NT2/D1 (cell line): ENCODE data around the gene BMF.
"Not testable (repeated sequence)": the region's sequence is repeated elsewhere in the genome, so short reads cannot be mapped to it uniquely, and the experiment has no call there.

Experiments used
- DNase-seq: peaks from one replicate; pipeline ENCODE4 v3.0.0-alpha.2; 2011; ENCODE audit warnings: low read depth, low spot score
- H3K27me3 ChIP-seq: 2 replicates; pipeline ENCODE4 v1.6.0; 2011; ENCODE audit warnings: mild to moderate bottlenecking; ENCODE audit not compliant: insufficient read length, insufficient read depth
- H3K36me3 ChIP-seq: 2 replicates; pipeline ENCODE4 v1.6.1; 2011; ENCODE audit warnings: mild to moderate bottlenecking, low read length, mixed read lengths; ENCODE audit not compliant: insufficient read depth, insufficient read length
- H3K4me1 ChIP-seq: 2 replicates; pipeline ENCODE4 v1.5.1; 2011; ENCODE audit not compliant: insufficient read depth, insufficient read length
- H3K4me3 ChIP-seq: 2 replicates; pipeline ENCODE4 v1.5.1; 2011; ENCODE audit warnings: low read depth; ENCODE audit not compliant: insufficient read length
- H3K9ac ChIP-seq: 2 replicates; pipeline ENCODE4 v1.6.0; 2011; ENCODE audit warnings: low read depth; ENCODE audit not compliant: insufficient read length
- H3K9me3 ChIP-seq: 2 replicates; pipeline ENCODE4 v1.5.1; 2011; ENCODE audit warnings: mild to moderate bottlenecking, low read length; ENCODE audit not compliant: insufficient read depth
- SUZ12 ChIP-seq: IDR thresholded peaks from 2 replicates; pipeline ENCODE4 v1.6.1; 2011; ENCODE audit not compliant: insufficient read length, insufficient read depth; ENCODE audit errors: extremely low read depth
- YY1 ChIP-seq: IDR thresholded peaks from 2 replicates; pipeline ENCODE4 v1.6.1; 2011; ENCODE audit not compliant: insufficient read length, insufficient read depth
- ZNF274 ChIP-seq: IDR thresholded peaks from 2 replicates; pipeline ENCODE4 v1.6.1; 2011; ENCODE audit warnings: mild to moderate bottlenecking, low read depth, low read length

The BMF gene

GRCh38 chr15:40121911-40122638 is 13.4 kb upstream of the BMF start:
- TF ChIP-seq YY1 (no peak), ZNF274 (no peak)
- DNase-seq, result no peak
- no peak overlapping the region for H3K4me3 ChIP-seq
- no peaks in the 10 kb centered on the region for H3K9me3 ChIP-seq
- H3K9ac ChIP-seq, result no peak overlapping the region
- H3K36me3 ChIP-seq, result no peaks in the 10 kb centered on the region
- H3K27me3 ChIP-seq, result no peaks in the 10 kb centered on the region
- no peaks in the 10 kb centered on the region for H3K4me1 ChIP-seq

GRCh38 chr15:40118473-40118872 is 9.8 kb upstream of the BMF start:
- no peak overlapping the region for H3K9ac ChIP-seq
- H3K9me3 ChIP-seq, result no peaks in the 10 kb centered on the region
- H3K4me3 ChIP-seq, result no peak overlapping the region
- DNase-seq, result no peak
- H3K4me1 ChIP-seq, result peaks cover 5% of the 10 kb centered on the region
- H3K27me3 ChIP-seq, result no peaks in the 10 kb centered on the region
- H3K36me3 ChIP-seq, result no peaks in the 10 kb centered on the region
- TF ChIP-seq YY1 (no peak), ZNF274 (no peak), SUZ12 (no peak)

GRCh38 chr15:40115670-40116093 is 7.0 kb upstream of the BMF start:
- Histone ChIP-seq H3K4me1 (peaks cover 7% of the 10 kb centered on the region), H3K9me3 (no peaks in the 10 kb centered on the region), H3K4me3 (no peak overlapping the region), H3K27me3 (no peaks in the 10 kb centered on the region), H3K36me3 (no peaks in the 10 kb centered on the region), H3K9ac (no peak overlapping the region)
- no peak for DNase-seq
- TF ChIP-seq SUZ12, result no peak
- no peak for TF ChIP-seq YY1

GRCh38 chr15:40115106-40115505 is 6.4 kb upstream of the BMF start:
- H3K27me3 ChIP-seq, H3K9ac ChIP-seq, H3K4me3 ChIP-seq, H3K9me3 ChIP-seq, DNase-seq, H3K4me1 ChIP-seq, H3K36me3 ChIP-seq: not testable (repeated sequence)

- Histone ChIP-seq H3K27me3 (no peaks in the 10 kb centered on the region), H3K4me1 (peaks cover 10% of the 10 kb centered on the region), H3K9ac (no peak overlapping the region), H3K36me3 (no peaks in the 10 kb centered on the region), H3K4me3 (no peak overlapping the region), H3K9me3 (no peaks in the 10 kb centered on the region)
- DNase-seq, result no peak
- TF ChIP-seq SUZ12 (no peak), ZNF274 (no peak), YY1 (no peak)
Measured at GRCh38 chr15:40114218-40114617, 5.5 kb upstream of the BMF start.

- Histone ChIP-seq H3K36me3 (no peaks in the 10 kb centered on the region), H3K9ac (no peak overlapping the region), H3K27me3 (no peaks in the 10 kb centered on the region), H3K4me1 (peaks cover 10% of the 10 kb centered on the region), H3K9me3 (no peaks in the 10 kb centered on the region), H3K4me3 (no peak overlapping the region)
- no peak for TF ChIP-seq SUZ12
- TF ChIP-seq ZNF274, result no peak
- no peak for TF ChIP-seq YY1
- DNase-seq, result no peak
Measured at GRCh38 chr15:40112789-40113188, 4.1 kb upstream of the BMF start.

- Histone ChIP-seq H3K9ac (no peak overlapping the region), H3K36me3 (no peaks in the 10 kb centered on the region), H3K4me3 (no peak overlapping the region), H3K4me1 (peaks cover 13% of the 10 kb centered on the region), H3K27me3 (no peaks in the 10 kb centered on the region), H3K9me3 (no peaks in the 10 kb centered on the region)
- DNase-seq, result no peak
- TF ChIP-seq SUZ12 (no peak), ZNF274 (no peak), YY1 (no peak)
Measured at GRCh38 chr15:40111888-40112287, 3.2 kb upstream of the BMF start.

GRCh38 chr15:40110866-40111550 is 2.3 kb upstream of the BMF start:
- peaks cover 13% of the 10 kb centered on the region for H3K4me1 ChIP-seq
- TF ChIP-seq SUZ12 (no peak), YY1 (no peak), ZNF274 (no peak)
- no peaks in the 10 kb centered on the region for H3K36me3 ChIP-seq
- H3K9me3 ChIP-seq, result no peaks in the 10 kb centered on the region
- no peak overlapping the region for H3K4me3 ChIP-seq
- H3K27me3 ChIP-seq, result no peaks in the 10 kb centered on the region
- no peak overlapping the region for H3K9ac ChIP-seq
- no peak for DNase-seq
